Uterus (tissue), 2 donors: ENCODE data around the gene GALNTL6.

Source experiments
- POLR2A ChIP-seq, 2 donors: fragments of 450-650 bp; IDR thresholded peaks; one replicate each; pipeline ENCODE4 v1.6.1; 2016; ENCODE audit warnings: antibody characterized with exemption in 2 of 2, mild to moderate bottlenecking in 1 of 2, moderate library complexity in 1 of 2
- TF ChIP-seq, protein P1 (sequence below), 4 experiments: fragments of 200-600 bp in 2 of 4; fragments of 450-650 bp in 2 of 4; sonication (generic) in 2 of 4; IDR thresholded peaks; one replicate each; pipeline ENCODE4 v1.5.1; 2016 to 2019; ENCODE audit warnings: antibody characterized with exemption in 4 of 4, mild to moderate bottlenecking in 2 of 4, moderate library complexity in 1 of 4

DNA sequence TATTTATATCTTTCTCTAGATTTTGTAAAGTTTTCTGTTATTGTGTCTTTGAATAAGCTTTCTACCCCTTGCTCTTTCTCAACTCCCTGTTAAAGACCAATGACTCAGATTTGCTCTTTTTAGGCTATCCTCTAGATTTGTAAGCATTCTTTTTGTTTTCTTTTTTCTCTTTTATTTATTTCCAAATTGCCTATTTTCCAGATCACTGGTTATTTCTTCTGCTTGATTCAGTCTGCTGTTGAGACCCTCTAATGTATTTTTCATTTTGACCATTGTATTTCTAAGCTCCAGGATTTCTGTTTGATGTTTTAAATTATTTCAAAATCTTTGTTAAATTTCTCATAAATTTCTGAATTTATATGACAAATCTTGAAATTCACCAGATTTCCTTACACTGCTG is 892.8 kb downstream of the GALNTL6 start:
- no peak for TF ChIP-seq POLR2A (IDR thresholded peaks at IDR 0.05)
- TF ChIP-seq, protein P1, sequence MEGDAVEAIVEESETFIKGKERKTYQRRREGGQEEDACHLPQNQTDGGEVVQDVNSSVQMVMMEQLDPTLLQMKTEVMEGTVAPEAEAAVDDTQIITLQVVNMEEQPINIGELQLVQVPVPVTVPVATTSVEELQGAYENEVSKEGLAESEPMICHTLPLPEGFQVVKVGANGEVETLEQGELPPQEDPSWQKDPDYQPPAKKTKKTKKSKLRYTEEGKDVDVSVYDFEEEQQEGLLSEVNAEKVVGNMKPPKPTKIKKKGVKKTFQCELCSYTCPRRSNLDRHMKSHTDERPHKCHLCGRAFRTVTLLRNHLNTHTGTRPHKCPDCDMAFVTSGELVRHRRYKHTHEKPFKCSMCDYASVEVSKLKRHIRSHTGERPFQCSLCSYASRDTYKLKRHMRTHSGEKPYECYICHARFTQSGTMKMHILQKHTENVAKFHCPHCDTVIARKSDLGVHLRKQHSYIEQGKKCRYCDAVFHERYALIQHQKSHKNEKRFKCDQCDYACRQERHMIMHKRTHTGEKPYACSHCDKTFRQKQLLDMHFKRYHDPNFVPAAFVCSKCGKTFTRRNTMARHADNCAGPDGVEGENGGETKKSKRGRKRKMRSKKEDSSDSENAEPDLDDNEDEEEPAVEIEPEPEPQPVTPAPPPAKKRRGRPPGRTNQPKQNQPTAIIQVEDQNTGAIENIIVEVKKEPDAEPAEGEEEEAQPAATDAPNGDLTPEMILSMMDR (IDR thresholded peaks at IDR 0.05): no peak
